Activated CD8-positive, alpha-beta T cell treated with anti-CD3 and anti-CD28 coated beads, Interleukin-2, amount 10 ng/mL, durations not matched to agents 7 days and 5 days (primary cell): Measurements from ENCODE around the gene EOLA2. TPM values are rescaled to one million over a fixed set of nuclear protein-coding genes. Genes with fewer than 3 reads are reported as not detected.

ENCODE experiments used
- ATAC-seq: fragments of 150-1000 bp; cut with Tn5 transposase; one replicate; pipeline ENCODE4 v1.10.0; 2021; ENCODE audit warnings: moderate library complexity
- CTCF ChIA-PET: fragments of 350-600 bp; sonication (Branson Sonifier 250); formaldehyde crosslinking; loops from one replicate; lab custom pipeline; 2021; ENCODE audit warnings: antibody characterized with exemption; lab: Charles Lee
- POLR2A ChIA-PET: fragments of 350-600 bp; sonication (Branson Sonifier 250); formaldehyde crosslinking; loops from one replicate; lab custom pipeline; 2021; ENCODE audit warnings: antibody characterized with exemption; lab: Charles Lee
- DNase-seq: peaks from one replicate; pipeline ENCODE4 v3.0.0-alpha.2; 2020
- H3K27ac Mint-ChIP-seq: one replicate; pipeline ENCODE4 v1.8.0; 2021; ENCODE audit warnings: mild to moderate bottlenecking, mixed read lengths
- H3K27me3 Mint-ChIP-seq: one replicate; pipeline ENCODE4 v1.8.0; 2021; ENCODE audit warnings: low read depth, mixed read lengths
- H3K36me3 Mint-ChIP-seq: one replicate; pipeline ENCODE4 v1.8.0; 2021; ENCODE audit warnings: low read depth, mixed read lengths
- H3K4me1 Mint-ChIP-seq: one replicate; pipeline ENCODE4 v1.8.0; 2021; ENCODE audit warnings: low read depth, mixed read lengths
- H3K4me3 Mint-ChIP-seq: one replicate; pipeline ENCODE4 v1.8.0; 2021; ENCODE audit warnings: mild to moderate bottlenecking, mixed read lengths
- H3K9me3 Mint-ChIP-seq: one replicate; pipeline ENCODE4 v1.8.0; 2022; ENCODE audit warnings: mixed read lengths; ENCODE audit not compliant: insufficient read depth
- total RNA-seq, 2 experiments: library from RNA; stranded (reverse); gene quantifications; one replicate each; pipeline ENCODE4 v1.2.3, GENCODE V29; 2021

Gene EOLA2
- 10 to 100 TPM; 22.0 to 23.1 TPM for total RNA-seq

DNA sequence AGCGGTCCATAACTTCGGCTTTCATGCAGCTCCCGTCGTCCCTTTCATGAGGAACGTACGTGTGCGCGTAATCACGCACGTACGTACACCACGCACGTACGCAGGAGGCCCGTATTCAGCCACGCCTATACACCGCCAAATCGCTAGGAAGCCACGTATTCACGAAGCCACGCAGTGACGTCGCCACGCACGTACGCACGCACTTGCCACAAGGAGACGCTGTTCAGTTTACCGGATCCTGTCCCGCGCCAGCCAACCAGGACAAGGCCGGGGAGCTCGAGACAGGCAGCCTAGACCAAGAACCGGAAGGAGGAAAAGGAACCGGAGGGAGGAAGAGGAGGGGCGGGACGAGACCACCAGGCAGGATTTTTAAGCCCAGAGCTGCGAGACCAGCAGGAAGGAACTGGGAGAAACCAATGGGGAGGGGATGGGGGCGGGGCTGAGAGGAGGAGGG lies at the start of gene EOLA2:
TSS of gene EOLA2 (minus strand) at position 65 of the 454 bp plus-strand sequence. CDS start 4,617 bp downstream, outside the sequence.
- H3K4me3 Mint-ChIP-seq: peak within 1 kb of the TSS; percentile 82
- peaks cover 11% of the 10 kb centered on the region for H3K4me1 Mint-ChIP-seq
- peaks cover 4% of the 10 kb centered on the region for H3K36me3 Mint-ChIP-seq
- no peaks in the 10 kb centered on the region for H3K9me3 Mint-ChIP-seq
- ChIA-PET POLR2A (interaction anchor here (0.7 to 2.5 kb wide), 4 partner anchors 22 to 541 kb away, joined by 3 to 14 read pairs (median 7); partner anchors contain the start of gene EOLA1), CTCF (interaction anchor here (1.2 to 1.5 kb wide), 4 partner anchors 22 to 634 kb away, joined by 3 to 7 read pairs (median 4); no protein-coding TSS in a partner anchor)
- no peaks in the 10 kb centered on the region for H3K27me3 Mint-ChIP-seq
- H3K27ac Mint-ChIP-seq: peak within 1 kb of the TSS; percentile 99
- DNase-seq (peak; percentile 95), ATAC-seq (peak; percentile 54)

DNA sequence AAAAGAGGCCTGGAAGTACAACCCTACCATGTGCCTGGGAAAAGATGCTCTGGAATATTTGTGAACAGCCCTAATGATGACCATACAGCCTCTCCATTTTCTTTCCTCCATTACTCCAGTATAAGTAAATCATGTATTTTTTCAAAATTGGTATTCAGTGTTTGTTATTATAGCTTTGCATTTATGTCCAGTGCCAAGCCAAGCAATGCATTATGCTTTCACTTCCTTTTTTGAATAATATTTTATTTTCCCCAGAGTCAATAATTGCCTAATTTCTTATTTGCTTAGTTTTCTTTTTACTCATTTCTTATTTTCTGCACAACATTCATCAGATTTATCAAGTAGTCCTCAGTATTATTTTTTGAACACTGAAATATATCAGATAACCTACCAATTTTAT lies 49.3 kb upstream of the EOLA2 start:
- Mint-ChIP-seq H3K27me3 (no peaks in the 10 kb centered on the region), H3K27ac (no peak overlapping the region), H3K36me3 (no peaks in the 10 kb centered on the region), H3K4me3 (no peak overlapping the region), H3K9me3 (no peaks in the 10 kb centered on the region), H3K4me1 (no peaks in the 10 kb centered on the region)
- POLR2A ChIA-PET: no interaction called here
- CTCF ChIA-PET: no interaction called here
- DNase-seq (no peak), ATAC-seq (no peak)

DNA sequence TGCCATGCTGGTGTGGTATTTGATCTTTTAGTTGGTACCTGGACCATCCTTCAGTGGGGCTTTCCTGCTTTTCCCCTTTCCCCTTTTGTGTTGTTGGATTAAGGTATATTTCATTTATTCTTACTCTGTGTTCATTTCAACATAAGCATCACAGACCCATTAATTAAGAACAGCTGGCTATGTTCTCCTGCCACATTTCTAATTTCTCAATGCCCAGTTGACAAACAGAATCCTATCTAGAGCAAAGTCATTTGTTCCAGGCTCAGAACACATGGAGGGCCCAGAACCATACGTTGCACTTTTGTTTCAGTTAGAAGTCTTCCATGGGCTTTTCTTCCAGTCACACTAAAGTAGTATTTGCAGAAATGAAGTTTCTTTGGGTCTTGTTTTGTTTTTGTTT lies 46.1 kb upstream of the EOLA2 start:
- CTCF ChIA-PET: interaction anchor here (0.7 kb wide), 1 partner anchor 15 kb away, joined by 3 read pairs; no protein-coding TSS in a partner anchor
- Mint-ChIP-seq H3K9me3 (no peaks in the 10 kb centered on the region), H3K27ac (no peak overlapping the region), H3K4me1 (no peaks in the 10 kb centered on the region), H3K27me3 (no peaks in the 10 kb centered on the region), H3K36me3 (no peaks in the 10 kb centered on the region), H3K4me3 (no peak overlapping the region)
- no peak for ATAC-seq
- no peak for DNase-seq
- POLR2A ChIA-PET: no interaction called here

DNA sequence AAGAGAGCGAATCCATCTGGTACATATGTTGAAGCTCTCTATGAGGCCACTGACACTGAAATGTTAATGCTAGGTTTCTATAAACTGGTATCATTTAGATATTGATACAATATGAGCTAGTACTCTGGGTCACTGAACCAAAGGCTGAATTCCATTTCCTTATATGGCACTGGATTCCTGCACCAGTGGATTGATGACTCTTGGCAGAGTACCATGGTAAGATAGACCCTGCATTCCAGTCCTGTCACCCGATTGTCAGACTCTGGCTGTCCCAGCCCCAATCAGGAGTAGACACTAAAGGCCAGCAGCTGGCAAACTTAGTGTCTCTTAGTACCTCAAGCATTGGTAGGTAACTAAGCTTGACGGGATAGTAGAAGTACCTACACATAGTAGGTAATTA lies 44.0 kb upstream of the EOLA2 start:
- ChIA-PET CTCF (no interaction called here), POLR2A (no interaction called here)
- DNase-seq: no peak
- Mint-ChIP-seq H3K9me3 (no peaks in the 10 kb centered on the region), H3K36me3 (no peaks in the 10 kb centered on the region), H3K4me1 (no peaks in the 10 kb centered on the region), H3K4me3 (no peak overlapping the region), H3K27ac (no peak overlapping the region), H3K27me3 (no peaks in the 10 kb centered on the region)
- ATAC-seq: no peak

DNA sequence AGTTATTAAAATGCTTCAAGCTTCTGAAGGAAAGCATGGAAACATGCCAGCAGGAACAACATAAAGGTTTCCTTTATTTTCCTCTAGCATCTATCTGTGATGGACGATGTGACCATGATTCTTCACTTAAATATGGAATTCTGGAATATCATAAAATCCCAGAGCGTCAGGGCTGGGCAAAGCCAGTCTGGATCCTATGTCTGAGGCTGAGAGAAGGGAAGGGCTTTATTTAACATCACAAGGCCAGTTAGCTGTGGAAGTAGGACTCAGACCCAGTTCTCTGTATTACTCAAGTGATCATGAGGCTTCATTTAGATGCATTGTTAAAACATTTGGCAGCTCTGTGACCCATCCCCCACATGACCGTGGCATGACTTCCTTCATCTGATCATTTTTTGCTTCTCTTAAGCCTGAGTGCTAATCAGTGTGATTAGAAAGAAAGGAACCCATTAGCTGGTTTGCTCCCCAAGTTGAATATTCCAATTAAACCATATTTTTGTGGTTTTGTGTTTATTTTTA lies 40.9 kb upstream of the EOLA2 start:
- no peaks in the 10 kb centered on the region for H3K4me1 Mint-ChIP-seq
- H3K36me3 Mint-ChIP-seq: no peaks in the 10 kb centered on the region
- H3K27me3 Mint-ChIP-seq: no peaks in the 10 kb centered on the region
- no peak overlapping the region for H3K4me3 Mint-ChIP-seq
- DNase-seq (no peak), ATAC-seq (no peak)
- ChIA-PET CTCF (no interaction called here), POLR2A (no interaction called here)
- H3K27ac Mint-ChIP-seq: no peak overlapping the region
- H3K9me3 Mint-ChIP-seq: no peaks in the 10 kb centered on the region

DNA sequence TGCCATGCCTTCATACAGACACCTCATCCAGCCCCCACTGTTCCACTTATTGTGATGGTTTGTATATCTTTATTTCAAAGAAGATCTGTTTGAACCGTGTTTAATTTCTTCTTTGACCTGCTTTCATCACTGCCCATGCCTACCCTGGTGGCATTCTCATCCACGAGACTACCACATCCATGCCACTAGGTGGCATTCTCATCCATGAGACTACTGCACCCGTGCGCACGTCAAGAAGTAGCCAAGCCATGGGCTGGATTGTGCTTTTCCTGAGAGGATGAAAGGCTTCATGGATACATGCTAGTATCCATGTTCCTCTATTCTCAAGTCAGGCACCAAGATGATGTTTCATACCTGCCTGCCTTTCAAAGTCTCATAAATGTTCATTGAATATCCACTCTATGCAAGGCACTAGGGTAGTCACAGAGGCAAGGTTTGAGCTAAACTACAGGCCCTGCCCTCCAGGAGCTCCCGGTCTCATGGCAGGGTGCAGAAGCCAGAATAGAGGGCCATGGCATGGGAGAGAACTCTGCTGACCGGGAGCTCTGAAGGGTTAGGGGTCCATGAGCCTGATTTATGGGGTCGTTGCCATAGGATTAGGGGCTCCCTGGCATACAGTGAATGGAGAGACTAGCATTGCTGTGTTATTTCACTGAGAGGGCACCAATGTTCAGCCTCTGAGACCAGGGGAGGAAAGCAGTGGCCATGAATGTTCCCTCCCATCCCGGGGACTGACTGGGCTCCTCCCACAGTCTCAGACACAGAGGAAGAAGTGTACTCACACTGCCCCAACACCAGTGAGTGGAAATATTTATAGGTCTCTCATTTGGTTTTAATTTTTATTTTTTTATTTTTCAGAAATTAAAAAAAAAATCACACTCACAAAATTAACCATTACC lies 24.8 kb upstream of the EOLA2 start:
- DNase-seq: peak; percentile 30
- CTCF ChIA-PET: no interaction called here
- Mint-ChIP-seq H3K4me3 (no peak overlapping the region), H3K27ac (no peak overlapping the region), H3K27me3 (no peaks in the 10 kb centered on the region), H3K36me3 (peaks cover 9% of the 10 kb centered on the region), H3K4me1 (no peaks in the 10 kb centered on the region), H3K9me3 (no peaks in the 10 kb centered on the region)
- peak; percentile 73 for ATAC-seq
- POLR2A ChIA-PET: no interaction called here

DNA sequence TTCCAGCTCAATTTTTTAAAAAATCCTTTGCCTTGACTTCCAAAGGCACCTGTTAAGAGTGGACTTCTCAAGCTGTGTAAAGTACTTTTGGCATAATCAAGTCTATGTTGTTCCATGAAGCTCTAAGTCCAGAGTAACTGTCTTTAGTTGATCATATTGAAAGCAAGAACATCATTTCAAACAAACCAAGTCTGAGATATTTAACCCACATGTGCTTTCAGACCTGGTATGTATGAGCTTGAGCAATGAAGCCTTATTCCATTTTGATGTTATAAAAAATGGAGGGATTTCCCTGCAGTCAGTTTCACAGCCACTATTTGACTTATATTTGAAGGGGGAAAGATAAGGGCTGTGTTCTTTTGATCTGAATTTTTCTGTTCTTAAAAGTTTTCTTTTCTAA lies 23.7 kb upstream of the EOLA2 start:
- POLR2A ChIA-PET: no interaction called here
- no peak for DNase-seq
- H3K4me1 Mint-ChIP-seq: no peaks in the 10 kb centered on the region
- H3K4me3 Mint-ChIP-seq: no peak overlapping the region
- CTCF ChIA-PET: interaction anchor here (0.9 kb wide), 1 partner anchor 88 kb away, joined by 3 read pairs; no protein-coding TSS in a partner anchor
- no peaks in the 10 kb centered on the region for H3K9me3 Mint-ChIP-seq
- no peak for ATAC-seq
- peaks cover 11% of the 10 kb centered on the region for H3K36me3 Mint-ChIP-seq
- no peak overlapping the region for H3K27ac Mint-ChIP-seq
- no peaks in the 10 kb centered on the region for H3K27me3 Mint-ChIP-seq

DNA sequence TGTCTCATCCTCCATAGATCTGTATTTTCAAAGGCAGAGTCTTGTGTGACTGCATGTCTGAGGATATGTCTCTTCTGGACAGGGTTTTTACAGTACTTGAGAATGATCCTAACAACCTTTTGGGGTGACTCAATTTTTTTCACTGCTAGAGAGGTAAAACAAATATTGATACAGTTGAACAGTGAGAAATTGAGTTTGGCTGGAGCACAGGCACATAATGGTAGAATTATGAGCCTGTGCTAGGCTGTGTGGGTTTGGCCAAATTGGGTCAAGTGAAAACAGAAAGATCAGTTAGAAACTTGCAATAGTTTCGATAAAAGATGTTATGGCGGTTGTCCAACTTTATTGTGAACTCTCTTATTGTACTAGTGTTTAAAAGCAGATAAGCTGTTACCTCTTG lies 23.3 kb upstream of the EOLA2 start:
- Mint-ChIP-seq H3K36me3 (peaks cover 11% of the 10 kb centered on the region), H3K27me3 (no peaks in the 10 kb centered on the region), H3K9me3 (no peaks in the 10 kb centered on the region), H3K4me1 (no peaks in the 10 kb centered on the region), H3K27ac (no peak overlapping the region), H3K4me3 (no peak overlapping the region)
- POLR2A ChIA-PET: no interaction called here
- CTCF ChIA-PET: interaction anchor here (0.9 kb wide), 1 partner anchor 88 kb away, joined by 3 read pairs; no protein-coding TSS in a partner anchor
- ATAC-seq (no peak), DNase-seq (no peak)

DNA sequence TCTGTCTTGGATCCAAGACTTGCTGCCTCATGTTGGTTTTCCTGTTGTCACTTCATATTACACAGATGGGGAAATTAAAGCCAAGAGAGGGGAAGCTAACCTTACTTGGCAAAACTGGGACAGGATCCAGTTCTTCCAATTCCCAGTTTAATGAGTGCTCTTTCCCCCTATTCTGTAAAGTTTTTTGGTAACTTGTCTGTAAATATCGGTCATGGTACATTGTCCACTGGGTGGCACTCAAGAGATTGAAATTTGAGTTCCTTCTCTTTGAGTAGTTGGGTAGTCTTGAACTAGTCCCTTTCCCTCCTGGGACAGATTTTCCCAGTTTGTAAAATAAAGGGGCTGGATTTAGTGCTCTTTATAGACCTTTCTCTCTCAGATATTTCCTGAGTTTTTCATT lies 12.4 kb upstream of the EOLA2 start:
- DNase-seq (peak; percentile 26), ATAC-seq (no peak)
- Mint-ChIP-seq H3K27ac (no peak overlapping the region), H3K4me1 (no peaks in the 10 kb centered on the region), H3K27me3 (no peaks in the 10 kb centered on the region), H3K36me3 (no peaks in the 10 kb centered on the region), H3K4me3 (no peak overlapping the region), H3K9me3 (no peaks in the 10 kb centered on the region)
- ChIA-PET POLR2A (no interaction called here), CTCF (interaction anchor here (0.8 to 1.2 kb wide), 6 partner anchors 9 to 730 kb away, joined by 3 to 5 read pairs (median 3); no protein-coding TSS in a partner anchor)

DNA sequence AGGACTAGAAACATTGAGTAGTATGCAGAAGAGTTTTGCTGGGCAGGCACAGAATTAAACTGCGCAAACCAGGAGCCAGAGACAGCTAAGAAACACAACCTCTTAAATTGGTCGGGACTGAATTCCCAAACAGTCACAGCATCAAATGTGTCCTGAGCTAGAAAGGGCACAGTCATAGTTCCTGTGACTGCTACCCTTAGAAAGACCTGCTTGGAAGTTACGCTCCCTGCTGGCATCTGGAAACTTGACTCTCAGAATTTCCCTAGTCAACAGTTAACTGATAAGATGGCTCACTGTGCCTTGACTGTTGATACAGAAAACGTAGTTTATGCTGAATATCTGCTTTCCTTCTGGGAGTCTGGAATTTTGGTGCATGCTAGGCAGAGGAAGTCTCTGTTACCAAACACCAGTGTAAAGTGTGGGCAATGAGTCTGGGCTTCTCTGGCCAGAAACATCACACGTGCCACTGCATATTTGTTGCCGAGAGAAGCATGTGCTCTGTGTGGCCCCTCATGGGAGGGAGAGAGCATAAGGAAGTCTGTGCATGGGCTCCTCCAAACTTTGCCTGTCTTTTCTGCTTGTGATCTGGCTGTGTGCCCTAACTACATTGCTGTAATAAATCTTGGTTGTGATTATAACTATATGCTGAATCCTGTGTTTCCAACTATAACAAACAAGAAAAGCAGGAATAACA lies 11.6 kb upstream of the EOLA2 start:
- H3K9me3 Mint-ChIP-seq: no peaks in the 10 kb centered on the region
- ATAC-seq (no peak), DNase-seq (no peak)
- ChIA-PET POLR2A (no interaction called here), CTCF (interaction anchor here (0.8 to 1.2 kb wide), 7 partner anchors 9 to 731 kb away, joined by 3 to 5 read pairs (median 3); no protein-coding TSS in a partner anchor)
- H3K4me1 Mint-ChIP-seq: no peaks in the 10 kb centered on the region
- no peaks in the 10 kb centered on the region for H3K36me3 Mint-ChIP-seq
- no peak overlapping the region for H3K27ac Mint-ChIP-seq
- H3K4me3 Mint-ChIP-seq: no peak overlapping the region
- no peaks in the 10 kb centered on the region for H3K27me3 Mint-ChIP-seq

DNA sequence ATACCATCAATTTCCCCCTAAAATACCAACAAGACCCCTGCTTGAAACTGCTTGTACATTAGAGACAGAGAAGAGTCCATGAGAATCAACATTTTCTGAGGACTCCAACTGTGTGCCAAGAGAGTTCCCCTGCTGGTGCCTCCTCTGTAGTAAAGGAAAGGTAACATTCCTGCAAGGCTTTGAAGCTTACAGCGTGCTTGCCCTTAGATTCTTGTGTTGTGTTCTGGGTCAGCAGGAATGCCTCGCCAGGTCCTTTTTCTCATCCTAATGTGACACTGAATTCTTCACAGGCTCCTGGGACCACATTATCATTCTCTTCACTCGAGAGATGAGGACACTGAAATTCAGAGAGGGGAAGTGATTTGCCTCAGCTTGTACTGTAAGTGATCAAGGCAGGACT lies 9.7 kb upstream of the EOLA2 start:
- DNase-seq (no peak), ATAC-seq (no peak)
- Mint-ChIP-seq H3K27me3 (no peaks in the 10 kb centered on the region), H3K9me3 (no peaks in the 10 kb centered on the region), H3K4me3 (no peak overlapping the region), H3K36me3 (no peaks in the 10 kb centered on the region), H3K27ac (no peak overlapping the region), H3K4me1 (no peaks in the 10 kb centered on the region)
- POLR2A ChIA-PET: no interaction called here
- CTCF ChIA-PET: interaction anchor here (0.8 kb wide), 1 partner anchor 102 kb away, joined by 3 read pairs; no protein-coding TSS in a partner anchor
